Stimulated activated CD4-positive, alpha-beta T cell treated with anti-CD3 and anti-CD28 coated beads, Interleukin-15, amount 100 ng/mL, for 24 hours (primary cell): ENCODE data around the gene ZNF101.
A peak's percentile ranks its signal among the peaks of the same experiment; 100 is the strongest.
"Not testable (repeated sequence)": the region's sequence is repeated elsewhere in the genome, so short reads cannot be mapped to it uniquely, and the experiment has no call there.

Source experiments
- DNase-seq: peaks from one replicate; pipeline ENCODE4 v3.0.0-alpha.2; 2020

Gene ZNF101

DNA sequence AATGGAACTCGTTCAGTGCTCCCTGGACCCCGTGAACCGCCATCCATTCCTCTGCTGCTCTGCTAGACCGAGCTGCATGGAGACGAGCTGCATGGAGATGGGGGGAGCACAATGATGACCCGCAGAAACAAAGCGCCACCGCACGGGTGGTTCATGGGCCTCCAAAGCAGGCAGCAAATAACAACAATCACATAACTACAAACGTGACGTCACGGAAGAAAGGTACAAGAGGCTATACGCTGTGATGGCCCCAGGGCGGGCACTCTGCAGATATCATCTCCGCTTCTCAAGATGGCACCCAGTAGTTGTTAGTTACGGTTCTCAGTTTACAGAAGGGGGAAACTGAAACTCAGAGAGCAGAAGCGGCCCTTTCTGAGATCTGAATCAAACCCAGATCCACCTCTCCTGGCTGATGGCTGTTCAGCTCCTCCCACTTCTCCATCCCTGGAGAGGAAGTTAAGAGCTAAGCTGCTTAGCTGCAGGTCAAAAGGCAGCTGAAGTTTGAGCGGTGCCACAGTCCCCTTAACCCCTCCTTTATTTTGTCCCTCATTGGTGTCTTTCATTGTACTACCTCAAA lies 6.9 kb upstream of the ZNF101 start:
- peak; percentile 64 for DNase-seq

DNA sequence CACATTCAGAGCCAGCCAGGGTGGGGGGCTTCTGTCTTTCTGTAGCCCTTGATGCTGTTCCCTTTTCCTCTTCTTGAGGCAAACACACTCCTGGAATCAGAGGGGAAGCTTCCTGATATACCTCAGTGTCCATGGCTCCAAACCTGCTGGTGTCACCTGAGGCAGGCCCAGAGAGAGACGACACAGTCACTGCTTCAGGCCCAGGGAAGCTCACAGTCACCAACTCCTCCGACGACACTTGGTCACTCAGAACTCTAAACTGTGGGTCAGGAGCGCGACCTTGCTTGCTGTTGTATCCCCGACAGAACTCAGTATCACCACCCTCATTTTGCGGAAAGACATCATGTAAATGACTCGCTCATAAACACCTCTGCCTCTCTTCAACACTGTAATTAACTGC lies 6.3 kb upstream of the ZNF101 start:
- DNase-seq, result no peak

DNA sequence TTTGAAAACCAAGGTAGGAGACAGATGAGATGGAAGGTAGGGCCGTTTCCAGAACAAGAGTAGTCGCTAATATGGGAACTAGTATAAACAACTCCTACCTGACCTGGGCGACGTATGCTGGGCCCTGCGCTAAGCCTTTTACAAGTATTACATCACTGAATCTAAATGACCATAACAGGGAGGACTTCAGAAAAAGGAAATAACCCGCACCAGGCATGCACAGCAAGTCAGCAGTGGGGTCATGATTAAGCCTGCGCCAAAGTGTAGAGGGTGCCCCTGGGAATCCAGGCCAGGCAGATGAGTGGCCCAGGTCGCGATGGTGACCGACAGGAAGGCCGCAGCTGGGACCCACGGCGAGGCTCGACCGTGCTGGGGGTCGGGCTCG lies 5.8 kb upstream of the ZNF101 start:
- DNase-seq, result no peak

DNA sequence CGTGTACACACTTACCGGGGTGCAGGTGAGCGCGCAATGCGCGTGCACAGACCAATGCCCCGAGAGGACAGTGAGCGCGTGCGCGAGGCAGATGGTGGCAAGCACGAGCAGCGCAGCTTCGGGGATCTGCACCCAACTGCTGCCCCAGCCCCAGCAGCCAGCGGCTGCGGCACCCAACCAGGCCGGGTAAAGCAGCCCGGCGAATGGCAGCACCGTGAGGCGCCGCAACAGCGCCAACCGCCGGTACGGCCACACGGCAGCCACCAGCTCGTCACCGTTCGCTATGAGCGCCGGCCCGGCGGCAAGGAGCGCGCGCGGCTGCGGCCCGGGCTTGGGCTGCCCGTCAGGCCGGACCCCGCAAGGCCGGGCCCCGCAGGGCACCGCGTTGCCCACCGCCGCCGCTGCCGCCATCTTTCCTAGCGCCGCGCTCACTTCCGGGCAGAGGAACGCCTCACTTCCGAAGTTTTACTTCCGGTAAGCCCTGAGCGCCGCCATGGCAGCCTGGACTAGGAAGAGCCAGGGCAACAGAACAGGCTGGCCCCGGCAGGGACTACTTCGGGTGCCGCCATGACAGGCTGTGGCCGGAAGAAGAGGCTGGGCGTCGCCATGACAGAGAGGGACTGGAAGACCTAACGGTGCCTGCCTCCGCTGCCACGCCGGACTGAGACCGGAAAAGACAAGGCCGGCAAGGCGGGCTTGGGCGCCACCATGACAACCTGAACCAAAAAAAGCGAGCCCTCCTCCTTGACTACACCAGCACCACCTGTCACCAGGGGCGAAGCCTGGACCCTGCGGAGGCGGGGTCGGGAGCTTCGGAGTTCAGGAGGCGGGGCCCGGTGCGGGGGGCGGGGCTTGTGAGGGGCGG lies 5.2 kb upstream of the ZNF101 start, which contains the start of gene ATP13A1:
ATP13A1 (minus strand) TSS at position 421 of the 865 bp plus-strand sequence; CDS start at position 411, 10 bp downstream.
- peak; percentile 94 for DNase-seq

DNA sequence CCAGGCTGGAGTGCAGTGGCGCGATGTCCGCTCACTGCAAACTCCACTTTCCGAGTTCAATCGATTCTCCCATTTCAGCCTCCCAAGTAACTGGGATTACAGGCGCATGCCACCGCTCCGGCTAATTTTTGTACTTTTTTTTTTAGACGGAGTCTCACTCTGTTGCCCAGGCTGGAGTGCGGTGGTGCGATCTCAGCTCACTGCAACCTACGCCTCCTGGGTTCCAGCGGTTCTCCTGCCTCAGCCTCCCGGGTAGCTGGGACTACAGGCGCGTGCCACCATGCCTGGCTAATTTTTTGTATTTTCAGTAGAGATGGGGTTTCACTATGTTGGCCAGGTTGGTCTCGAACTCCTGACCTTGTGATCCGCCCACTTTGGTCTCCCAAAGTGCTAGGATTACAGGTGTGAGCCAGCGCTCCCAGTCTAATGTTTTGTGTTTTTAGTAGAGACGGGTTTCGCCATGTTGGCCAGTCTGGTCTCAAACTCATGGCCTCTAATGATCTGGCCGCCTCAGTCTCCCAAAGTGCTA lies 3.2 kb upstream of the ZNF101 start:
- DNase-seq, result not testable (repeated sequence)

DNA sequence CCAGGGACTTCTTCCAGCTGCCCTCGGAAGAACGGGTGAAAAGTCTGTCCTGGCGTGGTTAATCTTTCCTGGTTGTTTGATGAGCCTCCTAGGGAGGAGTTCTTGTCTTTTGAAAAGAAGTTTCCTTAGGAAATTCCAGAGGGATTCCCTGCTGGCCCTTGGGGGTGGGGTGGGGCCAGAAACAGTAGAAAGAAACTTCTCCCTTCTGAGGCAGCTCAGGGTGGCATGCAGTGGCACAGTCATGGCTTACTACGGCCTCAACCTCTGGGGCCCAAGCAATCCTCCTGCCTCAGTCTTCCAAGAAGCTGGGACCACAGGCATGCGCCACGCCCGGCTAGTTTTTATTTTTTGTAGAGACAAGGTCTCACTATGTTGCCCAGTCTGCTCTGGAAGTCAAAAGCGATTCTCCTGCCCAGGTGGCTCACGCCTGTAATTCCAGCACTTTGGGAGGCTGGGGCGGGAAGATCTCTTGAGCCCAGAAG lies 1.5 kb downstream of the ZNF101 start:
- DNase-seq, result no peak

DNA sequence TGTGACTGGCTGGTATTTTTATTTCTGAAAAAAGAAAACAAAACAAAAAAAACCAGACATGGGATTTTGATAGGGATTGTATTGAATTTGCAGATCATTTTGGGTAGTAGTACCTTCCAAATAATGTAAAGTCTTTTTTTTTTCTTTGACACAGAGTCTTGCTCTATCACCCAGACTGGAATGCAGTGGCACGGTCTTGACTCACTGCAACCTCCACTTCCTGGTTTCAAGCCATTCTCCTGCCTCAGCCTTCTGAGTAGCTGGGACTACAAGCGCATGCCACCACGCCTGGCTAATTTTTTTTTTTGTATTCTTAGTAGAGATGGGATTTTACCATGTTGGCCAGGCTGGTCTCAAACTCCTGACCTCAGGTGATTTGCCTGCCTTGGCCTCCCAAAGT lies 4.2 kb downstream of the ZNF101 start:
- no peak for DNase-seq

DNA sequence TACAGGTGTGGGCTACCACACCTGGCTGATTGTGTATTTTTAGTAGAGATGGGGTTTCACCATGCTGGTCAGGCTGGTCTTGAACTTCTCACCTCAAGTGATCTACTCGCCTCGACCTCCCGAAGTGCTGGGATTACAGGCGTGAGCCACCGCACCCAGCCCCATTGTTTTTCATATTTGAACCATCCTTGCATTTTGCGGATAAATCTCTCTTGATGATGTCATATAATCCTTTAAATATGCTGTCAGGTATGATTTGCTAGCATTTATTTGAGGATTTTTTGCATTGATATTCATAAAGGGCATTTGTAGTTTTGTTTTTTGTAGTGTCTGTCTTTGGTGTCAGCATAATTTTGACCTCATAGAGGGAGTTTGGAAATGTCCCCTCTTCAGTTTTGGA lies 5.7 kb downstream of the ZNF101 start:
- no peak for DNase-seq

DNA sequence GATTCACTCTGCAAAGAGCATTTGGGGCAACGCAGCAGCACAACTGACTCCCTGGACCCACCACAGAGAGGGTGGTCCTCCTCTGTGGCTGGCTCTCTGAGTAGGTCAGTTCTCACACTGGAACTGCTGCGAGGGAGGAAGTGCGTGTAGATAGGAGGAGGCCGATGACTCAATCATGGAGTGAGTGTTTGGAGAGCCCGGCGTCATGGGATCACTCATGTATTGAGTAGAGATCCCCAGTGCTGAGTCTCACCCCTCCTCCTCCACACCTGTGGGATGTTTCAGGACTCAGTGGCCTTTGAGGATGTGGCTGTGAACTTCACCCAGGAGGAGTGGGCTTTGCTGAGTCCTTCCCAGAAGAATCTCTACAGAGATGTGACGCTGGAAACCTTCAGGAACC lies 8.9 kb downstream of the ZNF101 start:
- DNase-seq, result no peak

DNA sequence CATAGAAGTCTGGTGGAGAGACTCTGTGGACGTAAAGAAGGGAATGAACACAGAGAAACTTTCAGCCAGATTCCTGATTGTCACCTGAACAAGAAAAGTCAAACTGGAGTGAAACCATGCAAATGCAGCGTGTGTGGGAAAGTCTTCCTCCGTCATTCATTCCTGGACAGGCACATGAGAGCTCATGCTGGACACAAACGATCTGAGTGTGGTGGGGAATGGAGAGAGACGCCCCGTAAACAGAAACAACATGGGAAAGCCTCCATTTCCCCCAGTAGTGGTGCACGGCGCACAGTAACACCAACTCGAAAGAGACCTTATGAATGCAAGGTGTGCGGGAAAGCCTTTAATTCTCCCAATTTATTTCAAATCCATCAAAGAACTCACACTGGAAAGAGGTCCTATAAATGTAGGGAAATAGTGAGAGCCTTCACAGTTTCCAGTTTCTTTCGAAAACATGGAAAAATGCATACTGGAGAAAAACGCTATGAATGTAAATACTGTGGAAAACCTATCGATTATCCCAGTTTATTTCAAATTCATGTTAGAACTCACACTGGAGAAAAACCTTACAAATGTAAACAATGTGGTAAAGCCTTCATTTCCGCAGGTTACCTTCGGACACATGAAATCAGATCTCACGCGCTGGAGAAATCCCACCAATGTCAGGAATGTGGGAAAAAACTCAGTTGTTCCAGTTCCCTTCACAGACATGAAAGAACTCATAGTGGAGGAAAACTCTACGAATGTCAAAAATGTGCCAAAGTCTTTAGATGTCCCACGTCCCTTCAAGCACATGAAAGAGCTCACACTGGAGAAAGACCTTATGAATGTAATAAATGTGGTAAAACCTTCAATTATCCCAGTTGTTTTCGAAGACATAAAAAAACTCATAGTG lies 10.8 kb downstream of the ZNF101 start:
- DNase-seq, result no peak

DNA sequence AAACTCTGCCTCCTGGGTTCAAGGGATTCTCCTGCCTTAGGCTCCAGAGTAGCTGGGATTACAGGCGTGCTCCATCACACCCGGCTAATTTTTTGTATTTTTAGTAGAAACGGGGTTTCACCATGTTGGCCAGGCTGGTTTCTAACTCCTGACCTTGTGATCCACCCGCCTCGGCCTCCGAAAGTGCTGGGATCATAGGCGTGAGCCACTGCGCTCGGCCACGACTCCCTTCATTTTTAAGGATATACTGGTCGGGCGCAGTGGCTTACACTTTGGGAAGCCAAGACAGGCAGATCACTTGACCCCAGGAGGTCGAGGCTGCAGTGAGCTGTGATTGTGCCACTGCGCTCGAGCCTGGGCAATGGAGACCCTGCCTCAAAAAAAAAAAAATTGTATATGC lies 17.5 kb downstream of the ZNF101 start:
- DNase-seq, result not testable (repeated sequence)

DNA sequence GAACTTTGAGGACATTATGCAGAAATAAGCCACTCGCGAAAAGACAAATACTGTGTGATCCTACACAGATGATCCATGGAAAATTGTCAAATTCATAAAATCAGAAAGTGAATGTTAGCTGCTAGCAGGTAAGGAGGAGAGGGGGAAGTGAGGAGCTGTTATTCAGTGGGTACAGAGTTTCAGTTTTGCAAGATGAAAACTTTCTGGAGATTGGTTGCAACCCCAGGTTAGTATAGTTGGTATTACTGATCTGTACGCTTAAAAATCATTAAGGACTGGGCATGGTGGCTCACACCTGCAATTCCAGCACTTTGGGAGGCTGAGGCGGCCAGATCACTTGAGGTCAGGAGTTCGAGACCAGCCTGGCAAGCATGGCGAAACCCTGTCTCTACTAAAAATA lies 17.9 kb downstream of the ZNF101 start:
- DNase-seq, result no peak

DNA sequence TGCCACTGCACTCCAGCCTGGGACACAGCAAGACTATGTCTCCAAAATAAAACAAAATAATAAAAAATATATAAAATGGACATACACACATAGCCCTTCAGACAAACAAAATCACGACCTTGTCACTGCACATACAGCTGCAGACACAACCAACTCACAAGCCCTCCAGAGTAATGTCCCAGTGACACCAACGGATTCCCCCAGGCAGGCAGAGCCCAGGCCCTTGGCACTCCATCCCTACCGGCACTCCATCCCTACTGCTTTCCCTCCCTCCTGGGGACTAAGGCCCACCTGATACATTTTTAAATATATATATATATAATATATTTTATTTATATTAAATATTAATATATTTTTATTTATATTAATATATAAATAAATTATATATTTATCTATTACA lies 18.5 kb downstream of the ZNF101 start:
- peak; percentile 37 for DNase-seq

DNA sequence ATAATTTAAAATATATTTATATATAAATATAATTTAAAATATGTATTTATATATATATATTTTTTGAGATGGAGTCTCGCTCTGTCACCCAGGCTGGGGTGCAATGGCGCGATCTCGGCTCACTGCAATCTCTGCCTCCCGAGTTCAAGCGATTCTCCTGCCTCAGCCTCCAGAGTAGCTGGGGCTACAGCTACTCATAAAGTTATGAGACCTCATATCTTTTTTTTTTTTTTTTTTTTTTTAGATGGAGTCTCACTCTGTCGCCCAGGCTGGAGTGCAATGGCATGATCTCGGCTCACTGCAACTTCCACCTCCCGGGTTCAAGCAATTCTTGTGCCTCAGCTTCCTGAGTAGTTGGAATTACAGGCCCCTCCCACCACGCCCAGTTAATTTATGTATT lies 20.4 kb downstream of the ZNF101 start:
- DNase-seq, result peak; percentile 24

DNA sequence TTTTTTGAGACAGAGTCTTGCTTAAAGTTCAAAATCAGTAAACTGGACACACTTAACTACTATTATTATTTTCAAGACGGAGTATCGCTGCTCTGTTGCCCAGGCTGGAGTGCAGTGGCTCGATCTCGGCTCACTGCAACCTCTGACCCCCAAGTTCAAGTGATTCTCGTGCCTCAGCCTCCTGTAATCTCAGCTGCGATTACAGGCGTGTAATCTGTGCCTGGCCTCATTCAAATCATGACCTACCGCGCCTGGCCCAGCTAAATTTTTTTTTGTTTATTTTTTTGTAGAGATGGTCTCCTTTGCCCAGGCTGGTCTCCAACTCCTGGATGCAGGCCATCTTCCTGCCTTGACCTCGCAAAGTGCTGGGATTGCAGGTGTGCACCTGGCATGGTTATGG lies 23.0 kb downstream of the ZNF101 start:
- DNase-seq, result no peak

DNA sequence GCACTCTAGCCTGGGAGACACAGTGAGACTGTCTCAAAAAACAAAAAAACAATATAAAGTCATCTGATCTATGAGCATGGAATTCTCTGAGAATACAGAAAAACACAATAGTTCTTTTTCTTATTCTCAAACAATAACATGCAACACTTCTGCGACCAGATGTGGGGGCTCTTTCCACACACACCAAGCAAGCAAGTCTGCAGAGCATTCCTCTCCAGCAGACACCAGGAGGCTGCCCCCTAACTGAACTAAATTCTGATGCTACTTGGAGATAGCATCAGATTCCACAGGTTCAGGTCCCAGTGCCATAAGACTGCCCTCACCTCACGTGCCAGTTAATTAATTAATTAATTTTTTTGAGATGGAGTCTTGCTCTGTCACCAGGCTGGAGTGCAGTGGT lies 27.7 kb downstream of the ZNF101 start:
- no peak for DNase-seq

DNA sequence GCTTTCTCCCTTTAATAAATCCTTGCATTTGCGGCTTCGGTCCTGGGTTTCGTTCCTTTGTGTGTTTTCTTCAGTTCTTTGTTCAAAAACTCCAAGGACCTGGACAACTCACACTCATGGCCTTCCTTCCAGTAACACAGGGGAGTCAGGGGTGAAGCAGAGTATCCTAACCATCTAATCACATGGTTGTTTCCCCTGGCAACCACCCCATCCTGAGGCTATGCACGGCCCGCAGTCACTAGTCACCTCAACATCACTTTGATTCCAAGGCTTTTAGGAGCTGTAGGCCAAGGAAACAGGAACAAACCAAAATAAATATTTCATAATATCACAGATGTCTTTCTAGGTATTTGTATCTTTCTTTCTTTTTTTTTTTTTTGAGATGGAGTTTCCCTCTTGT lies 28.9 kb downstream of the ZNF101 start:
- DNase-seq, result no peak

DNA sequence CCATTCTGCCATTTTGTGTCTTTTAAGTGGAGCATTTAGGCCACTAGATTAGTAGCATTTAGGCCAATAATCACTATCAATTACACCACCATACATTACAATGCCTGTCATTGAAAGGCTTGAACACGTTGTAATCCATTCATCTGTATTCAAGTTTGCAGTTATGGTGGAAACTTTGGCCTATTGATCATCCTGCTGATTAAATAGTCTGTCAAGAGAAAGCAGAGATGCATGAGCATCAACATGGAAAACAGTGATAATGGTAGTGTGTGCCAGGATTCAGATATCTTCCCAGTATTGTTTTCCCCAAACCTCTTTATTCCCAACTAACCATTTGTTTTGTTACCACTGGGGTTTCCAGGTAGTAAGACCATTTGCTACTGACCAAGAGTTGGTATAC lies 31.9 kb downstream of the ZNF101 start:
- DNase-seq, result not testable (repeated sequence)

DNA sequence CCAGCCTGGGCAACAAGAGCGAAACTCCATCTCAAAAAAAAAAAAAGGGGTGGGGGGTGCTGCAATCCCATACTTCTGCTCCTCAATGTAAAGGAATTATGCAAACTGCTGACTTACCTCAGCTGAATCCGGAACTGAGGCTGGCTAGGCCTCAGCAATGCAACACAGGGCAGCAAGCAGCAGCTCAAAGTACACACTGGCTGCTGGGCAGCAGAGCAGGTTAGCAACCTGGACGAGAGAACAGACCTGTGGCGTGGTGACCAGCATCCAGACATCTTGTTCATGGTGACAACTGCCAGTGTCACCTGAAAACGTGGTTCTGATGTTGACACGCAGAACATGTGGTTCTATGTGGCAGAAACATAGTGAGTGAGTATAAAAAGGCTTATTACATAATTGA lies 36.2 kb downstream of the ZNF101 start:
- DNase-seq, result no peak

DNA sequence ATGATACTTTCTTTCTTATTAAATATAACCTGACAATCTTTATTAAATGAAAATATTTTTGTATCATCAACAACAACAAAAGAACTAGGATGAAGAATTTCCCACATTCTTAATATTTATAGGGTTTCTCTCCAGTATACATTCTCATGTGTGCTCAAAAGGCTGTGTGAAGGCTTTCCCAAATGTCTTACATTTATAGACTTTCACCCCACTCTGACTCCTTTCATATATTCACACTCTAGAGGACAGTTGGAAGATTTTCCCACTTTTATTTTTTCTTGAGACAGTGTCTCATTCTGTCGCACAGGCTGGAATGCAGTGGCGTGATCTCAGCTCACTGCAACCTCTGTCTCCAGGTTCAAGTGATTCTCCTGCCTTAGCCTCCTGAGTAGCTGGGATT lies 41.9 kb downstream of the ZNF101 start:
- no peak for DNase-seq

DNA sequence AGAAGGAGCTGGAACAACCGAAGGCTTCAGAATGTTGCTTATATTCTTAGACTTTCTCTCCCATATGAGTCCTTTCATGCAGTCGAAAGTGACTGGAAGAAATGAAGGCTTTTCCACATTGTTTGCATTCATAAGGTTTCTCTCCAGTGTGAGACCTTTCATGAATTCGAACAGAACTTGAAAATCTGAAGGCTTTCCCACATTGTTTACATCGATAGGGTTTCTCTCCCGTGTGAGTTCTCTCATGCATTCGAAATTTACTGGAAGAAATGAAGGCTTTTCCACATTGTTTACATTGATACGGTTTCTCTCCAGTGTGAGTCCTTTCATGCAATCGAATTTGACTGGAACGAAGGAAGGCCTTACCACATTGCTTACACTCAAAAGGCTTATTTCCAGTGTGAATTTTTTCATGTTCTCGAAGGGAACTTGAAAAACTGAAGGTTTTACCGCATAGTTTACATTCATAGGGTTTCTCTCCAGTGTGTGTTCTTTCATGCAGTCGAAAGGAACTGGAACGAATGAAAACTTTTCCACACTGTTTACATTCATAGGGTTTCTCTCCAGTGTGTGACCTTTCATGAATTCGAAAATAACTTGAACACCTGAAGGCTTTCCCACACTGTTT lies 42.8 kb downstream of the ZNF101 start:
- no peak for DNase-seq

DNA sequence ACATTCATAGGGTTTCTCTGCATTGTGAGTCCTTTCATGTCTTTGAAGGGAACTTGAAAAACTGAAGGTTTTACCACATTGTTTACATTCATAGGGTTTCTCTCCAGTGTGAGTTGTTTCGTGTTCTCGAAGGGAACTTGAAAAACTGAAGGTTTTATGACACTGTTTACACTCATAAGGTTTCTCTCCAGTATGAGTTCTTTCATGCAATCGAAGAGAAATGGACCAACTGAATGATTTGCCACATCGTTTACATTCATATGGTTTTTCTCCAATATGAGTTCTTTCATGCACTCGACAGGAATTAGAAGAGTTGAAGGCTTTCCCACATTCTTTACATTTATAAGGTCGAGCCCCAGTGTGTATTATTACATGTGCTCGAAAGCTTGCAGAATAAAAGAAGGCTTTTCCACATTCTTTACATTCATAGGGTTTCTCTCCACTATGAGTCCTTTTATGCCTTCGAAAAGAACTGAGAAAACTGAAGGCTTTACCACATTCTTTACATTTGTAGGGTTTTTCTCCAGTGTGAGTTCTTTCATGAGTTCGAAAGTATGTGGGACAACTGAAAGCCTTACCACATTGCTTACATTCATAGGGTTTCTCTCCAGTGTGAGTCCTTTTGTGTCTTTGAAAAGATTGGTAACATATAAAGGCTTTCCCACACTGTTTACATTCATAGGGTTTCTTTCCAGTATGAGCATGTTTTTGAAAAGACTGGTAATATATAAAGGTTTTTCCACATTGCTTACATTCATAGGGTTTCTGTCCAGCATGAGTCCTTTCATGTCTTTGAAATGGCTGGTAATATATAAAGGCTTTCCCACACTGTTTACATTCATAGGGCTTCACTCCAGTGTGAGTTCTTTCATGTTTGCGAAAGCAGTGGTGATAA lies 43.5 kb downstream of the ZNF101 start:
- DNase-seq, result no peak
